Sciatic nerve (tissue), 2 donors: ENCODE data around the gene MSI2. TPM values are rescaled to one million over a fixed set of nuclear protein-coding genes. Genes with fewer than 3 reads are reported as not detected.
"Not testable (repeated sequence)": the region's sequence is repeated elsewhere in the genome, so short reads cannot be mapped to it uniquely, and the experiment has no call there.

Source experiments
- ATAC-seq: fragments of 200-7000 bp; cut with Tn5 transposase; one replicate; pipeline ENCODE4 v1.9.1; 2020; ENCODE audit warnings: mild to moderate bottlenecking, moderate library complexity
- DNase-seq: peaks from one replicate; pipeline ENCODE4 v3.0.0-alpha.2; 2020; ENCODE audit warnings: low spot score
- intact Hi-C: fragments of 100-400 bp; cut with DNase I; formaldehyde crosslinking; loops from one replicate; pipeline ENCODE4 v1.14.2; 2022
- total RNA-seq: library from RNA; stranded (reverse); fragmentation: NEBNext Ultra II Directional; extraction: Animal tissue kit (Norgen Biotek cat#: 25700); gene quantifications from one replicate; pipeline ENCODE4 v1.2.1, GENCODE V29; 2021
- donor health status: DM: no; HTN: no; CAD: no.
- donor health status: DM: no; HTN: no; CAD: no.

The MSI2 gene
- total RNA-seq, 1 donor from 2014 or later = 25.2 TPM

GRCh38 chr17:57609878-57610270, 353.6 kb downstream of the MSI2 start:
- intact Hi-C loops = no loop called here
- ATAC-seq (no peak), DNase-seq (no peak)

GRCh38 chr17:57612202-57613071, 356.1 kb downstream of the MSI2 start:
- intact Hi-C loops = no loop called here
- no peak for DNase-seq
- no peak for ATAC-seq

- intact Hi-C loops = no loop called here
- ATAC-seq (no peak), DNase-seq (no peak)
Measured at GRCh38 chr17:57614742-57615141, 358.4 kb downstream of the MSI2 start.

- intact Hi-C loops = no loop called here
- DNase-seq = no peak
Measured at GRCh38 chr17:57615836-57616757, 359.8 kb downstream of the MSI2 start.

GRCh38 chr17:57617218-57617617, 360.9 kb downstream of the MSI2 start:
- no peak for DNase-seq
- intact Hi-C loops = no loop called here
- no peak for ATAC-seq

More at GRCh38 chr17:57615836-57616757, 359.8 kb downstream of the MSI2 start:
- ATAC-seq = no peak

- no peak for ATAC-seq
- DNase-seq = no peak
- intact Hi-C loops = no loop called here
Measured at GRCh38 chr17:57619061-57619937, 363.0 kb downstream of the MSI2 start.

- no peak for ATAC-seq
- intact Hi-C loops = no loop called here
Measured at GRCh38 chr17:57620576-57620975, 364.3 kb downstream of the MSI2 start.

GRCh38 chr17:57621791-57622190, 365.5 kb downstream of the MSI2 start:
- DNase-seq, intact Hi-C loops, ATAC-seq: not testable (repeated sequence)

More at GRCh38 chr17:57620576-57620975, 364.3 kb downstream of the MSI2 start:
- DNase-seq = no peak

GRCh38 chr17:57622306-57622682, 366.0 kb downstream of the MSI2 start:
- DNase-seq (no peak), ATAC-seq (no peak)
- intact Hi-C loops = no loop called here

GRCh38 chr17:57622683-57623433, 366.5 kb downstream of the MSI2 start:
- DNase-seq (no peak), ATAC-seq (no peak)
- intact Hi-C loops = no loop called here

- ATAC-seq (no peak), DNase-seq (no peak)
- intact Hi-C loops = no loop called here
Measured at GRCh38 chr17:57623620-57624019, 367.3 kb downstream of the MSI2 start.

- no peak for ATAC-seq
- intact Hi-C loops = no loop called here
- no peak for DNase-seq
Measured at GRCh38 chr17:57624386-57624785, 368.1 kb downstream of the MSI2 start.

- no peak for DNase-seq
- ATAC-seq = no peak
- intact Hi-C loops = no loop called here
Measured at GRCh38 chr17:57625511-57625910, 369.2 kb downstream of the MSI2 start.

GRCh38 chr17:57625957-57626356, 369.6 kb downstream of the MSI2 start:
- intact Hi-C loops = no loop called here
- ATAC-seq (no peak), DNase-seq (no peak)

GRCh38 chr17:57626520-57627210, 370.3 kb downstream of the MSI2 start:
- intact Hi-C loops = no loop called here
- ATAC-seq (no peak), DNase-seq (no peak)

GRCh38 chr17:57627591-57627990, 371.3 kb downstream of the MSI2 start:
- ATAC-seq = no peak
- no peak for DNase-seq
- intact Hi-C loops = no loop called here

- ATAC-seq (no peak), DNase-seq (no peak)
- intact Hi-C loops = no loop called here
Measured at GRCh38 chr17:57628421-57628820, 372.1 kb downstream of the MSI2 start.

- DNase-seq = no peak
- no peak for ATAC-seq
- intact Hi-C loops = no loop called here
Measured at GRCh38 chr17:57629470-57629869, 373.1 kb downstream of the MSI2 start.
